Lower lobe of right lung (tissue), 2 donors: ENCODE measurements around the gene ALG13. TPM values are rescaled to one million over a fixed set of nuclear protein-coding genes. Genes with fewer than 3 reads are reported as not detected.

Source experiments
- ATAC-seq, 2 donors: fragments of 200-7000 bp; cut with Tn5 transposase; one replicate each; pipeline ENCODE4 v1.9.1; 2020 to 2022; ENCODE audit warnings: mild to moderate bottlenecking in 2 of 2, moderate library complexity in 2 of 2
- DNase-seq: peaks from one replicate; pipeline ENCODE4 v3.0.0-alpha.2; 2020
- H3K27ac ChIP-seq: fragments of 200-600 bp; one replicate; pipeline ENCODE4 v1.8.0; 2022
- H3K27me3 ChIP-seq: fragments of 200-600 bp; one replicate; pipeline ENCODE4 v1.8.0; 2022; ENCODE audit warnings: low read depth
- H3K36me3 ChIP-seq: fragments of 200-600 bp; one replicate; pipeline ENCODE4 v1.8.0; 2022; ENCODE audit warnings: mild to moderate bottlenecking
- H3K4me1 ChIP-seq: fragments of 200-600 bp; one replicate; pipeline ENCODE4 v1.8.0; 2022
- H3K4me3 ChIP-seq: fragments of 200-600 bp; one replicate; pipeline ENCODE4 v1.8.0; 2022; ENCODE audit warnings: mild to moderate bottlenecking
- H3K9me3 ChIP-seq: fragments of 200-600 bp; one replicate; pipeline ENCODE4 v1.8.0; 2022
- intact Hi-C: fragments of 100-400 bp; cut with DNase I; formaldehyde crosslinking; loops from one replicate; pipeline ENCODE4 v1.11.0; 2022
- total RNA-seq: library from RNA; stranded (reverse); fragmentation: NEBNext Ultra II Directional; extraction: Animal tissue kit (Norgen Biotek cat#: 25700); gene quantifications from one replicate; pipeline ENCODE4 v1.2.1, GENCODE V29; 2021
- TF ChIP-seq, protein P1 (sequence below): fragments of 200-600 bp; IDR thresholded peaks from one replicate; pipeline ENCODE4 v1.8.0; 2022; ENCODE audit warnings: antibody characterized with exemption, mild to moderate bottlenecking
- donor health status: DM: no; HTN: yes; CAD: no; lungs with severe emphysema.

Gene ALG13
- total RNA-seq, 1 donor from 2014 or later = 40.3 TPM

DNA sequence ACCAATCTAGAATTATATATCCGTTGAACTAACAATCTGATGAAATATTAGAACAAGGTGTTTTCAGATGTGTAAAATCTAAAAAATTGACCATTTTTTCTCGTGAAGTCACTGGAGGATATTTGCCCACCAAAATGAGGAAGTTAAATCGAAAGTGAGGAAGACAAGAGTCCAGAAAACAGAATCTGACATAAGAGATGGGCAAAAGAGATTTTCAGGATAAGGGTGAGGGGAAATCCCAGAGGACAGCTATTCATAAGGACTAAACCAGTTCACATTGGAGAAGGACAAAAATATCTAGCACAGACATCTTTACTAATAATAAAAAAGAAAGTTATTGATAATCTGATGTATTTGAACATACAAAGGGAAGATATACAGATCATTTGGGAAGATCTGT is 18.7 kb upstream of the ALG13 start:
- ATAC-seq (no peak), DNase-seq (no peak)
- Histone ChIP-seq H3K4me1 (no peaks in the 10 kb centered on the region), H3K27ac (no peak overlapping the region), H3K27me3 (no peaks in the 10 kb centered on the region), H3K4me3 (no peak overlapping the region), H3K36me3 (no peaks in the 10 kb centered on the region), H3K9me3 (no peaks in the 10 kb centered on the region)
- TF ChIP-seq, protein P1, sequence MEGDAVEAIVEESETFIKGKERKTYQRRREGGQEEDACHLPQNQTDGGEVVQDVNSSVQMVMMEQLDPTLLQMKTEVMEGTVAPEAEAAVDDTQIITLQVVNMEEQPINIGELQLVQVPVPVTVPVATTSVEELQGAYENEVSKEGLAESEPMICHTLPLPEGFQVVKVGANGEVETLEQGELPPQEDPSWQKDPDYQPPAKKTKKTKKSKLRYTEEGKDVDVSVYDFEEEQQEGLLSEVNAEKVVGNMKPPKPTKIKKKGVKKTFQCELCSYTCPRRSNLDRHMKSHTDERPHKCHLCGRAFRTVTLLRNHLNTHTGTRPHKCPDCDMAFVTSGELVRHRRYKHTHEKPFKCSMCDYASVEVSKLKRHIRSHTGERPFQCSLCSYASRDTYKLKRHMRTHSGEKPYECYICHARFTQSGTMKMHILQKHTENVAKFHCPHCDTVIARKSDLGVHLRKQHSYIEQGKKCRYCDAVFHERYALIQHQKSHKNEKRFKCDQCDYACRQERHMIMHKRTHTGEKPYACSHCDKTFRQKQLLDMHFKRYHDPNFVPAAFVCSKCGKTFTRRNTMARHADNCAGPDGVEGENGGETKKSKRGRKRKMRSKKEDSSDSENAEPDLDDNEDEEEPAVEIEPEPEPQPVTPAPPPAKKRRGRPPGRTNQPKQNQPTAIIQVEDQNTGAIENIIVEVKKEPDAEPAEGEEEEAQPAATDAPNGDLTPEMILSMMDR = no peak
- intact Hi-C loops = no loop called here

DNA sequence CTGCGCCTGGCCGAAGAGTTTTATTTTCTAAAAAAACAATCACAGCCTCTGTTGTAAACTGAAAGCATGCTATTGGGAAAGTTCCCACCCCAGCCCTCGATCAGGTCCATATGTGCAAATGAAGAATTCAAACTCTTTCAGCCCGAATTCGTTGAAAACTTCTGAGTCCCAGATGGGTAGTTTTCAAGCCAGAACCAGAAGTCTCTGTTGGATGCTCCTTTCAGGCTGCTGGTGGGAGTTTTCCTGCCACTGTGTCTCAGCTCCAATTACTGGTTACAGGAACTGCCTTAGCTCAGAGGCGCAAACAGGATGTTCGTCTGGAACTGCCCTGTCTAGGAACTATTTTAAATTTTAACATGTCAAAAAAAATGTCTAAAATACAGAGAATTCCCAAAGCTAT is 9.3 kb upstream of the ALG13 start:
- Histone ChIP-seq H3K9me3 (no peaks in the 10 kb centered on the region), H3K4me3 (no peak overlapping the region), H3K4me1 (no peaks in the 10 kb centered on the region), H3K27me3 (no peaks in the 10 kb centered on the region), H3K36me3 (no peaks in the 10 kb centered on the region), H3K27ac (no peak overlapping the region)
- TF ChIP-seq, protein P1 = no peak
- DNase-seq (no peak), ATAC-seq (no peak)
- intact Hi-C loops = no loop called here

DNA sequence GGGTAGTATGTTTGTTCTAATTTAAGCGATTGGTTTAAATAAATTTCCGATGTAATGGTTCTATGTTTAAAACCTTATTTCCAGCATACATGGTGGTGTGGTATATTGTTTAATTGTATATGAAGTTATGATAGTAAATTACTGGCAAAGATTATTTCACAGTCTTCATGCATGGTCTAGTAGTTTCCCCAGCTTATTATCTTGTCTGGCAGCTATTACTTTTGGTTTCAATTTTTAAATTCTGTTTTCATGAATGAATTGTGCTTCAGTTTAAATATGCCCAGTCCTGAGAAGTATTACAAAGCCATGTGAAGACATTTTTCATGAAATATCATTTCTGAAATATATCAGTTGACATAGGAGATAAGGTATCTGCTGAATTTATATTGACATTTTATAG is 6.3 kb downstream of the ALG13 start:
- intact Hi-C loops = no loop called here

DNA sequence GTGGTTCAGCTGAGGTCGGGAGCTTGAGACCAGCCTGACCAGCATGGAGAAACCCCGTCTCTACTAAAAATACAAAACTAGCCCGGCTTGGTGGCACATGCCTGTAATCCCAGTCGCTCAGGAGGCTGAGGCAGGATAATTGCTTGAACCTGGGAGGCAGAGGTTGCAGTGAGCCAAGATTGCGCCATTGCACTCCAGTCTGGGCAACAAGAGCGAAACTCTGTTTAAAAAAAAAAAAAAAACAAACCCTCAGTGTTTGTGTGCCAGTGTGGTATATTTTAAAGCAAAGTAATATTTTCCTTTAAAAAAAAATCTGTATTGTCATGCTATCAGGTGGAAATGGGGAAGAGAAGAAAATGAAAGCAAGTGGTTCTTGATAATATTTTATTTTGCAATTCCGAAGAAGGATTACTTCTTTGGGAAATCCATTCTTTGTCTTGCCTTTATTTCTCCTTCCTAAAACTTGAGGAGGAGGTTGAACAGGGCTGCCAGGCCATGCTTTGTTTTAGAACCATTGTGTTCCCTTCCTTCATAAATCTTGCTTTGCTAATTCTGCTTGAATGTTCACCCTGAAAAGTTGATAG is 14.4 kb downstream of the ALG13 start:
- intact Hi-C loops = no loop called here
- Histone ChIP-seq H3K27ac (no peak overlapping the region), H3K36me3 (peaks cover 20% of the 10 kb centered on the region), H3K4me3 (no peak overlapping the region), H3K27me3 (no peaks in the 10 kb centered on the region), H3K4me1 (no peaks in the 10 kb centered on the region), H3K9me3 (no peaks in the 10 kb centered on the region)
- DNase-seq = no peak
- TF ChIP-seq, protein P1 = no peak
- no peak for ATAC-seq

More for the DNA sequence above, 6.3 kb downstream of the ALG13 start:
- ATAC-seq (no peak), DNase-seq (no peak)
- Histone ChIP-seq H3K4me1 (peaks cover 6% of the 10 kb centered on the region), H3K4me3 (no peak overlapping the region), H3K36me3 (peaks cover 61% of the 10 kb centered on the region), H3K9me3 (no peaks in the 10 kb centered on the region), H3K27ac (no peak overlapping the region), H3K27me3 (no peaks in the 10 kb centered on the region)
- TF ChIP-seq, protein P1 = no peak

DNA sequence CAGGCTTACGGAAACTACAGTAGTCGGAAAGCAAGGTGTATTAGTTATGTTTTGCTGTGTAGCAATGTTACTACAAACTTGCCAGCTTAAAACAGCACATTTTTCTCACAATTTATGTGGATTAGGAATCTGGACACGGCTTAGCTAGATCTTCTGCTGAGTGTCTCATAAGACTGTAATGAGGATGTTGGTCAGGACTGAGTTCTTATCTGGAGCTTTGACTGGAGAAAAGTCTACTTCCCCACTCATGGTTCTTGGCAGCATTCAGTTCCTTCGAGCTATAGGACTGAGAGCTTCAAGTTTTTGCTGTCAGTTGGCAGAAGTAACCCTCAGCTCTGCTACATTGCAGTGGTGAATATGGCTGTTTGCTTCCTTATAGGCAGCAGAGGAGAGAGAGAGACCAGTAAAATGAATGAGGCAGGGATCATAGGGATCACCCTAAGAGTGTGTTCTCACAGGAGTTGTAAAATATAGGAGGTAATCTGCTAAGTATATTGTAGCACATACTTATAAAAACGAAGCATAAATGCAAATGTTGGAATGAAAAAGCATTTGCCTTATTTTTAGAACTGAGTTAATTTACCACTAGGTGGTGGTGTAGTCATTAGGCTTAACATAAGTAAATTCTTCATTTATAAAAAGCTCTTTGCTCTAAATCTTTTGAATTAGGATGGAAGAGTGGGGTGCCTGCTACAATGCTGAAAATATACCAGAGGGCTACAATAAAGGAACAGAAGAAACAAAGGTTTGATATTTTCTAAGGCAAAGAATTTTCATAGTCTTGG is 38.6 kb downstream of the ALG13 start:
- H3K36me3 ChIP-seq = peaks cover 1% of the 10 kb centered on the region
- no peaks in the 10 kb centered on the region for H3K9me3 ChIP-seq
- H3K27me3 ChIP-seq = no peaks in the 10 kb centered on the region
- H3K4me3 ChIP-seq = no peak overlapping the region
- H3K4me1 ChIP-seq = no peaks in the 10 kb centered on the region
- ATAC-seq = no peak
- TF ChIP-seq, protein P1 = peak; percentile 8
- DNase-seq = no peak
- H3K27ac ChIP-seq = no peak overlapping the region
- intact Hi-C loops = no loop called here
